Mucosa of stomach (tissue), 1 donor: ENCODE results near the gene TCEA3.

Experiments used
- H3K27me3 ChIP-seq: one replicate; pipeline ENCODE4 v1.7.0; 2013; ENCODE audit warnings: mild to moderate bottlenecking, low read length; ENCODE audit not compliant: control insufficient read depth, insufficient read depth
- H3K36me3 ChIP-seq: one replicate; pipeline ENCODE4 v1.7.0; 2013; ENCODE audit warnings: low read length; ENCODE audit not compliant: control insufficient read depth, insufficient read depth
- H3K4me1 ChIP-seq: one replicate; pipeline ENCODE4 v1.7.0; 2013; ENCODE audit warnings: mild to moderate bottlenecking, low read length; ENCODE audit not compliant: control insufficient read depth, insufficient read depth
- H3K4me3 ChIP-seq: one replicate; pipeline ENCODE4 v1.7.0; 2013; ENCODE audit warnings: low read length
- H3K9ac ChIP-seq: one replicate; pipeline ENCODE4 v1.7.0; 2013; ENCODE audit warnings: mild to moderate bottlenecking, low read length, moderate library complexity
- H3K9me3 ChIP-seq: one replicate; pipeline ENCODE4 v1.7.0; 2013; ENCODE audit warnings: mild to moderate bottlenecking, low read length, moderate library complexity; ENCODE audit not compliant: control insufficient read depth
- donor health status: Pancreatic carcinoma.

The TCEA3 gene

GRCh38 chr1:23394684-23395083, 29.9 kb downstream of the TCEA3 start:
- H3K36me3 ChIP-seq: peaks cover 9% of the 10 kb centered on the region
- H3K4me3 ChIP-seq: no peak overlapping the region
- no peaks in the 10 kb centered on the region for H3K4me1 ChIP-seq
- no peaks in the 10 kb centered on the region for H3K27me3 ChIP-seq
- no peaks in the 10 kb centered on the region for H3K9me3 ChIP-seq
- no peak overlapping the region for H3K9ac ChIP-seq

DNA sequence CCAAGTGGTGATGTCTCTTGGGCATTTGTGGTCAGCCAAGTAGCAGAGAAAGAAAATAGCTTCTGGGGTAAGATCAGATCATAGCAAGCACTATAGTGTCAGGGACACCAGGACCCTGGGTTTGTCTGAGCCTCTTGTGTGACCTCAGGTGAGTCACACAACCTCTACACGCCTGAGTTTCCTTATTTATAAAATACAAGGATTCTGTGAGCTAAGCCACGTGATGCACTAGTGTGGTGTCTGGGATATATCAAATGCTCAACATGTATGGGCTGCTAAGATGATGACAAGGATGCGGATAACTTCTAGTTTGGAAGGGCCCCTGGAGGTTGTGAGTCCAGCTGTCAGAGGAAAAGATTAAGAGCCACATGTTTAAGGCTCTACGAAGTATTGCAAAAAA, 30.4 kb downstream of the TCEA3 start:
- H3K9ac ChIP-seq: no peak overlapping the region

DNA sequence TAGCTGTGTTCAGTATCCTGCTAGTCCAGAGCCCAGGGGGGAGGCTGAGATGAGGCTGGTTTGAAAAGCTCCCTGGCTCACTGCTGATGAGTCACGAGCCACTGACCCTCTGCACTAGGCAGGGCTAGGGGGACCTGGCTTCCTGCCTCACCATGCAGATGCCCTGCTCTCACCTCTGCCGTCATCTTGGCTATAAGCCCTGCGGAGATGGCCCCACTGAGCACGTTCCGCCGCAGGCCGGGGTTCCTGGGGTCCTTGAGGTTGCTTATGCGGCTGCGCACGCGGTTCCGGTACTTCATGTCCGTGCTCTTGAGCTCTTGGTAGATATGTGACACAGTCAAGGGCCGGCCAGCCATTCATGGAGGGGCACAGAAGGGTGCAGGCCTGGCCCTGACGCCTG, 30.8 kb downstream of the TCEA3 start:
- Histone ChIP-seq H3K4me3 (no peak overlapping the region), H3K9ac (no peak overlapping the region), H3K27me3 (no peaks in the 10 kb centered on the region), H3K36me3 (peaks cover 9% of the 10 kb centered on the region), H3K4me1 (no peaks in the 10 kb centered on the region), H3K9me3 (no peaks in the 10 kb centered on the region)

More for the DNA sequence above, 30.4 kb downstream of the TCEA3 start:
- Histone ChIP-seq H3K4me1 (no peaks in the 10 kb centered on the region), H3K36me3 (peaks cover 9% of the 10 kb centered on the region), H3K4me3 (no peak overlapping the region), H3K27me3 (no peaks in the 10 kb centered on the region), H3K9me3 (no peaks in the 10 kb centered on the region)

- H3K27me3 ChIP-seq: no peaks in the 10 kb centered on the region
- no peaks in the 10 kb centered on the region for H3K4me1 ChIP-seq
- no peak overlapping the region for H3K4me3 ChIP-seq
- H3K9me3 ChIP-seq: no peaks in the 10 kb centered on the region
- H3K9ac ChIP-seq: no peak overlapping the region
- H3K36me3 ChIP-seq: peaks cover 9% of the 10 kb centered on the region
Observed at GRCh38 chr1:23392125-23392855, 32.3 kb downstream of the TCEA3 start.

- Histone ChIP-seq H3K4me1 (peaks cover 5% of the 10 kb centered on the region), H3K27me3 (no peaks in the 10 kb centered on the region), H3K9me3 (no peaks in the 10 kb centered on the region), H3K9ac (no peak overlapping the region), H3K36me3 (no peaks in the 10 kb centered on the region), H3K4me3 (no peak overlapping the region)
Observed at GRCh38 chr1:23389837-23390321, 34.7 kb downstream of the TCEA3 start.

- H3K36me3 ChIP-seq: peaks cover 2% of the 10 kb centered on the region
- no peaks in the 10 kb centered on the region for H3K9me3 ChIP-seq
- no peaks in the 10 kb centered on the region for H3K27me3 ChIP-seq
- no peak overlapping the region for H3K4me3 ChIP-seq
- no peak overlapping the region for H3K9ac ChIP-seq
- peaks cover 14% of the 10 kb centered on the region for H3K4me1 ChIP-seq
Observed at GRCh38 chr1:23387494-23387893, 37.1 kb downstream of the TCEA3 start.

DNA sequence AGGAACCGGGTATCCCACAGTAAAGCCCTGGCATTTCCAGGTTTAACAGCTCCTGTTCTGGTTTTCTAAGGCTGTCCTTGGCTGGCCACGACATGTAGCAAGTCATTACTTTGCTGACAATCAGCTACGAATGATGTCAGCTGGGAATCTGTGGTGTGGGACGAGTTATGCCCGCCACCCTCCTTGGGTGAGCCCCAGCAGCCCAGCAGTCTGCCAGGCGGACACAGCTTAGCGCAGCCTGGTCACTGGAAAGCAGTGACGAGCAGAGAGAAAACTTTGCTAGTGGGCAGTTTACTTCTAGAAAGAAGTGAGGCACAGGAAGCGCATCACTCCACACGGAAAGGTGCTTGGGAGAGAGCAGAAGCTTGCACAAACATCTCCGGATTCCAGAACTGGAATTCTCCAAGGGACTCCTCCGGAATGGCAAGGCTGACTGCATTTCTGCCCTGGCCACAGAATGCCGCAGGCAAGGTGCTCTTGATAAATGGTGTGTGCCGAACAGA, 39.4 kb downstream of the TCEA3 start:
- Histone ChIP-seq H3K9ac (no peak overlapping the region), H3K36me3 (peaks cover 4% of the 10 kb centered on the region), H3K27me3 (no peaks in the 10 kb centered on the region), H3K4me3 (no peak overlapping the region), H3K4me1 (peaks cover 14% of the 10 kb centered on the region), H3K9me3 (no peaks in the 10 kb centered on the region)

- no peak overlapping the region for H3K9ac ChIP-seq
- no peaks in the 10 kb centered on the region for H3K9me3 ChIP-seq
- H3K36me3 ChIP-seq: peaks cover 4% of the 10 kb centered on the region
- H3K4me3 ChIP-seq: no peak overlapping the region
- H3K4me1 ChIP-seq: peaks cover 14% of the 10 kb centered on the region
- H3K27me3 ChIP-seq: no peaks in the 10 kb centered on the region
Observed at GRCh38 chr1:23384312-23385058, 40.1 kb downstream of the TCEA3 start.

GRCh38 chr1:23383577-23384311, 40.8 kb downstream of the TCEA3 start:
- H3K9ac ChIP-seq: no peak overlapping the region
- peaks cover 4% of the 10 kb centered on the region for H3K36me3 ChIP-seq
- no peaks in the 10 kb centered on the region for H3K9me3 ChIP-seq
- H3K27me3 ChIP-seq: no peaks in the 10 kb centered on the region
- H3K4me3 ChIP-seq: no peak overlapping the region
- peaks cover 14% of the 10 kb centered on the region for H3K4me1 ChIP-seq

DNA sequence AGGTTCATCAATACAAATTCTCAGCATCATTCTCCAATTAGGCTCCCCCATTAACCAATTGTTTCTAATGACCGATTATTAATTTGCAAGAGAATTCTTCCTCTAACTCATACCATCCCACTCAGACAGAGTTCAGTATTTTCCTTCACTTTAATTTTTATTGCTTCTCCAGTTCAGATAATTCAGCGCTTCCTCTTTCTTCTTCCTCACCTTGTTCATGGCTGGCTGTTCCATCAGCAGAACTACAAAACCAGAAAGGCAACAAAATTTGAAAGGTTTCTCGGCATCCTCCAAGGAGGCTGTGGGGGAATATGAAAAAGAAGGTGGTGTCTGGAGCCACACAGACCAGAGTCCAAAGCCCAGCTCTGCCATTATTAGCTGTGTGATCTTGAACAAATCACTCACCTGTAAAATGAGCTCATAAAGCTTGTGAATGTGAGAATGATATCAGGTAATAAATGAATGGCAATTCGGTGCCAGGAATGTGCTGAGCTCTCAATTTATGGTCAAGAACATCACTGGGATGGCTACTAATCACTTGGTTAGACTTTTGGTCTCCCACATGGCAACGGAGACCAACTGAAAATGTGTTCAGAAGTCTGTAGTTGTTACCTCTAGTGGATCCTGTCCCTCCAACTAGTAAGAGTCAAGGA, 43.2 kb downstream of the TCEA3 start:
- H3K27me3 ChIP-seq: no peaks in the 10 kb centered on the region
- H3K9me3 ChIP-seq: no peaks in the 10 kb centered on the region
- H3K4me1 ChIP-seq: peaks cover 18% of the 10 kb centered on the region
- no peak overlapping the region for H3K9ac ChIP-seq
- H3K36me3 ChIP-seq: peaks cover 4% of the 10 kb centered on the region
- H3K4me3 ChIP-seq: no peak overlapping the region

DNA sequence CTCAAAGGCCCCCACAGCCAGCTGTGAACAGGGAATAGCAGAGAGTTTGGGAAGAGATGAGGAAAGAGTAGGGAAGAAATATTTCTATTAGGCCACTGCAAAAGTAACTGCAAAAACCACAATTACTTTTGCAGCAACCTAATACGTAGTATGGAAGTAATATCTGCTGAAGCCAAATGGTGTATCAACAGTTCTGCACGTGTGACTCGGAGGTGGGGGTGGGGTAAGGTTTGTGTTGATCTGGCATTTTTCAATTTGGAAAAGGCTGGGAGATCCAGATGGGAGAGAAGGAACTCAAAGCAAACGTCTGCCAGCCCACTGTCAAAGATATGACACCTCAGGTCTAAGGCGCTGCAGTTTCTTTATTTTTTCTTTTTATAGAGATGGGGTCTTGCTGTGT, 43.8 kb downstream of the TCEA3 start:
- Histone ChIP-seq H3K9me3 (no peaks in the 10 kb centered on the region), H3K27me3 (no peaks in the 10 kb centered on the region), H3K4me1 (peaks cover 18% of the 10 kb centered on the region), H3K4me3 (no peak overlapping the region), H3K36me3 (peaks cover 4% of the 10 kb centered on the region), H3K9ac (no peak overlapping the region)
